ENCODE measurements around the gene PRAMEF1.
"Not testable (repeated sequence)": the region's sequence is repeated elsewhere in the genome, so short reads cannot be mapped to it uniquely, and the experiment has no call there.

The PRAMEF1 gene

GRCh38 chr1:12774801-12775345 is 16.3 kb upstream of the PRAMEF1 start:
- DNase-seq (ENCODE audit: low read depth in 4 of 4, low spot score in 1 of 4): no peak

- DNase-seq (ENCODE audit: low read depth in 4 of 4, low spot score in 1 of 4): no peak
Observed at GRCh38 chr1:12775443-12775842, 15.8 kb upstream of the PRAMEF1 start.

DNA sequence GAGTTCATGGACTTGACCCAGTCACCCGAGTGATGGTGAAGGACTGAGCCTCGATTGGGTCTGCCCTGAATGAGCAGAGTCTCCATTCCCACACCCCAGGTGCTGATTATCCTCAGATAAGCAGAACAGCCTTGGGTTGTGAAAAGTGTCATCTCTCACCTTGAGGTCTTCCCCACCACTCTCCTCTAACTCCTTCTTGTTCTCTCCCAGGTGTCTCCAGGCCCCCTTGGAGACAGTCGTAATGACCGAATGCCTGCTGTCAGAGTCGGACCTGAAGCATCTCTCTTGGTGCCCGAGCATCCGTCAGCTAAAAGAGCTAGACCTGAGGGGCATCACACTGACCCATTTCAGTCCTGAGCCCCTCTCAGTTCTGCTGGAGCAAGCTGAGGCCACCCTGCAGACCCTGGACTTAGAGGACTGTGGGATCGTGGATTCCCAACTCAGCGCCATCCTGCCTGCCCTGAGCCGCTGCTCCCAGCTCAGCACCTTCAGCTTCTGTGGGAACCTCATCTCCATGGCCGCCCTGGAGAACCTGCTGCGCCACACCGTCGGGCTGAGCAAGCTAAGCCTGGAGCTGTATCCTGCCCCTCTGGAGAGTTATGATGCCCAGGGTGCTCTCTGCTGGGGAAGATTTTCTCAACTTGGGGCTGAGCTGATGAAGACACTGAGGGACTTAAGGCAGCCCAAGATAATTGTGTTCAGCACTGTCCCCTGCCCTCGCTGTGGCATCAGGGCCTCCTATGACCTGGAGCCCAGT is 14.2 kb upstream of the PRAMEF1 start:
- DNase-seq (ENCODE audit: low read depth in 4 of 4, low spot score in 1 of 4): no peak

DNA sequence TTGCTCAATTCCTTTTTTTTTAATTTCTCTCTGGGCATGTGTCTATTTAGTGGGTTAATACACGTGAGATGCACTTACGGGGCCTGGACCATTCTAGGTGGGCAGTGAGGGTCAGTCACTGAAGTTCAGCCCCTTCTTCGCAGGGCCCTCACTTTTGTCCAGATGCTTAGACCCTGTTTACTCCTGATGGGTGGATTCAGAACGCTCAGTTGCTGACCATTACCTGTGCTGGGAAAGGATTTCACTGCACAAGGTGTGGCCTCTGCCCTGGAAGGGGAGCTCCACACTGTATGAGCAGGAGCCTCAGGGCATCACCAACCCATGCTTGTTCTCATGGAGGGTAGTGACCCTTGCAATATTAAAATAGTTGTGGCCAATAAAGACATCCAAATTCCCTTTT is 13.1 kb upstream of the PRAMEF1 start:
- DNase-seq (ENCODE audit: low read depth in 4 of 4, low spot score in 1 of 4): no peak

DNA sequence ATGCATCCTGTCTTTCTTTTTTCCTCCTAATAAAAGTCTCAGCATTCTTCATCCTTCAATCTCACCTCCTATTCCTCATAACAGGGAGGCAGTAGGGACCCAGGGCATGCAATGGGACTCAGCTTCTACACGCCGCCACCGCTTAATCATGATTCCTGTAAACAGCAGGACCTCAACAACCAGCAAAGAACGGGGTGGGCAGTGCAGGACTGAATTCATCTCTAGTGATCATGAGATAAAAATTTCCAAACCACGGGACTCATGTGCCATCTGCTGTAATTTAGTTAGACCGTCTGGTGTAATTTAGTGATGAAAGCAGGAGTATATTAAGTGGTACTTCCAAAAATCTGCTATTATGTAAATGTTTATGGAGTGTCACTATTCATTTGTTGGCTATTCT is 12.3 kb upstream of the PRAMEF1 start:
- DNase-seq (ENCODE audit: low read depth in 4 of 4, low spot score in 1 of 4): no peak

DNA sequence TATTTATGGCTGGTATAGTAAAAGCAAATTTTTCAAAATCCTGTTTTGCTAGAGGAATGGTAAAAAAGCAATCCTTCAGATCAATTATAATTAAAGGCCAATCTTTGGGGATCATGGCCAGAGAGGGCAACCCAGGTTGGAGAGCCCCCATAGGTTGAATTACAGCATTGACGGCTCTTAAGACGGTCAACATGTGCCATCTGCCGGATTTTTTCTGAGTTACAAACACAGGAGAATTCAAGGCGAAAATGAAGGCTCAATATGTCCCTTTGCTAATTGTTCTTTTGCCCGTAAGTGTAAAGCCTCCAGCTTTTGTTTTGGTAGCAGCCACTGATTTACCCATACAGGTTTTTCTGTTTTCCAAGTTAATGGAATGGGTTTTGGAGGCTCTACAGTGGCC is 9.7 kb upstream of the PRAMEF1 start:
- not testable (repeated sequence) for DNase-seq (ENCODE audit: low read depth in 4 of 4, low spot score in 1 of 4)

DNA sequence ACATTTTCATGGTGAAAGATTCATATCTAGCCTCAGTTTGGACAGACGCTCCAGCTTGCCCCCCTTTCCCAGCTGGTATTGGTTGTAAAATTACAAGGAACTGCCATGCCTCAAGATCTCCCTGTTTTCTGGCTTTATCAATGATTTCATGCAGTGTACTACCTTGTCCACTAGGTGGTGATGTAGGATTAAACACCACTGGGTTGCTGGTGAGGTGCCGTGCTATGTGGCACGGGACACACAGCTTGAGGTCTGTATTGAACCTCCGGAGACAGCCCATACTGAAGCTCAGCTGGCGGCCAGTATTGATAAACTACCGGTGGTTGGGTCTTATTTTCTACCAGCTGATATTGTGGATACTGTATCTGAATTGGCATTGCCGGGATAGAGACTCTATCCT is 7.4 kb upstream of the PRAMEF1 start:
- not testable (repeated sequence) for DNase-seq (ENCODE audit: low read depth in 4 of 4, low spot score in 1 of 4)

- not testable (repeated sequence) for DNase-seq (ENCODE audit: low read depth in 4 of 4, low spot score in 1 of 4)
Observed at GRCh38 chr1:12784729-12785128, 6.5 kb upstream of the PRAMEF1 start.

- no peak for DNase-seq (ENCODE audit: low read depth in 4 of 4, low spot score in 1 of 4)
Observed at GRCh38 chr1:12798911-12799310, 7.7 kb downstream of the PRAMEF1 start.

GRCh38 chr1:12799730-12800129 is 8.5 kb downstream of the PRAMEF1 start:
- no peak for DNase-seq (ENCODE audit: low read depth in 4 of 4, low spot score in 1 of 4)

GRCh38 chr1:12809933-12810332 is 18.7 kb downstream of the PRAMEF1 start:
- DNase-seq (ENCODE audit: low read depth in 4 of 4, low spot score in 1 of 4): no peak

- no peak for DNase-seq (ENCODE audit: low read depth in 4 of 4, low spot score in 1 of 4)
Observed at GRCh38 chr1:12810691-12811408, 19.7 kb downstream of the PRAMEF1 start.

- DNase-seq (ENCODE audit: low read depth in 4 of 4, low spot score in 1 of 4): no peak
Observed at GRCh38 chr1:12811409-12811784, 20.2 kb downstream of the PRAMEF1 start.

DNA sequence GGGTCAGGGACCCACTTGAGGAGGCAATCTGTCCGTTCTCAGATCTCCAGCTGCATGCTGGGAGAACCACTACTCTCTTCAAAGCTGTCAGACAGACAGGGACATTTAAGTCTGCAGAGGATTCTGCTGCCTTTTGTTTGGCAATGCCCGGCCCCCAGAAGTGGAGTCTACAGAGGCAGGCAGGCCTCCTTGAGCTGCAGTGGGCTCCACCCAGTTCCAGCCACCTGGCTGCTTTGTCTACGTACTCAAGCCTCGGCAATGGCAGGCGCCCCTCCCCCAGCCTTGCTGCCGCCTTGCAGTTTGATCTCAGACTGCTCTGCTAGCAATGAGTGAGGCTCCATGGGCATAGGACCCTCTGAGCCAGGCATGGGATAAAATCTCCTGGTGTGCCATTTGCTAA is 27.9 kb downstream of the PRAMEF1 start:
- not testable (repeated sequence) for DNase-seq (ENCODE audit: low read depth in 4 of 4, low spot score in 1 of 4)

DNA sequence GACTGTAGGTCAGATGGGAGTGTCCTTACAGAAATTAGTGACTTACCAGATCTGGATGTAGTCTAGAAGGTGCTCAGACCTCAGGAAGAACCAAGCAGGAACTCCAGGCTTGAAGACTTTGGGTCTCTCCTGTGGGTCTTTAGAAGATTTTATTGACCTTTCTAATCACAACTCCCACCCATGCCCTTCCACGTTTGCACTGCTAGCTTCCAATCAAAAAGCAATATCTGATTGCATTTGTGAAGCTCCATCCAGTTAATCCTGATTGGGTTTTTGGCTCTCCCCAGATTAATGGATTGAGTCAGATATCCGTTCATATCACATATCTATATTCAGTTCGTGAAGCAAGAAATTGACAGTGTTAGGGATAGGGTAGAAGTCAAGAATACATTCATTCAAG is 40.1 kb downstream of the PRAMEF1 start, which contains the start of gene PRAMEF11:
Gene PRAMEF11, minus strand, starts transcription at position 101 of the 400 bp plus-strand sequence. CDS start 2,621 bp downstream, outside the sequence.
- DNase-seq (ENCODE audit: low read depth in 4 of 4, low spot score in 1 of 4): not testable (repeated sequence)

GRCh38 chr1:12833251-12833650 is 42.1 kb downstream of the PRAMEF1 start:
- DNase-seq (ENCODE audit: low read depth in 4 of 4, low spot score in 1 of 4): not testable (repeated sequence)
